ENCODE data around the gene ATG101. TPM values are rescaled to one million over a fixed set of nuclear protein-coding genes. Genes with fewer than 3 reads are reported as not detected.

The ATG101 gene
- total and polyA plus RNA-seq, 2 of the 13 experiments (the other 11 are each of a cell fraction or from before 2014, with no cell fraction given) = 58.2 to 67.7 TPM

GRCh38 chr12:52070185-52070925, 577 bp downstream of the ATG101 start (continued):
- TF ChIP-seq SNAPC4 (CRISPR knock-in tag; IDR thresholded peaks at IDR 0.05) (no peak), FOXP1 (IDR thresholded peaks at IDR 0.05) (no peak), FOXP1 (CRISPR knock-in tag; IDR thresholded peaks at IDR 0.05) (no peak), ZNF710 (CRISPR knock-in tag; IDR thresholded peaks at IDR 0.05; ENCODE audit: borderline replicate concordance) (no peak), PBX2 (CRISPR knock-in tag; IDR thresholded peaks at IDR 0.05) (no peak), ELK4 (CRISPR knock-in tag; IDR thresholded peaks at IDR 0.05; ENCODE audit: borderline replicate concordance) (no peak), MXI1 (IDR thresholded peaks at IDR 0.05; ENCODE audit: borderline replicate concordance, low read depth, low read length) (no peak), ZNF761 (CRISPR knock-in tag; conservative IDR thresholded peaks at IDR 0.05) (no peak), ZIK1 (CRISPR knock-in tag; IDR thresholded peaks at IDR 0.05; ENCODE audit: borderline replicate concordance, low read depth) (no peak), ZMYM3 (CRISPR knock-in tag; IDR thresholded peaks at IDR 0.05) (no peak), ATF4 (CRISPR knock-in tag; IDR thresholded peaks at IDR 0.05) (no peak), E2F2 (CRISPR knock-in tag; IDR thresholded peaks at IDR 0.05; ENCODE audit: borderline replicate concordance) (0 out of 2 replicates have a peak, but pooled peaks have one; percentile 3), CHCHD3 (CRISPR knock-in tag; IDR thresholded peaks at IDR 0.05) (no peak), HMGA1 (CRISPR knock-in tag; conservative IDR thresholded peaks at IDR 0.05) (no peak), ATF3 (CRISPR knock-in tag; IDR thresholded peaks at IDR 0.05) (no peak), DNMT1 (CRISPR knock-in tag; IDR thresholded peaks at IDR 0.05) (no peak), SETDB1 (CRISPR knock-in tag; IDR thresholded peaks at IDR 0.05; ENCODE audit: borderline replicate concordance) (no peak)

Data from HepG2 (cell line).